ENCODE measurements around the gene ARL8B. TPM values are rescaled to one million over a fixed set of nuclear protein-coding genes. Genes with fewer than 3 reads are reported as not detected.

Gene ARL8B
- total RNA-seq, 3 donors from 2014 or later (not counting 1 experiment from before 2014, with no cell fraction given), result 43.3 to 52.7 (median 48.9) TPM

- H3K27me3 ChIP-seq (ENCODE audit: control insufficient read depth, insufficient read depth, low read length), result no peaks in the 10 kb centered on the region
- H3K4me3 ChIP-seq (ENCODE audit: low read length), result no peak overlapping the region
- Mint-ChIP-seq H3K9me3 (peaks cover 0 to 4% of the 10 kb centered on the region in 2 donors), H3K27me3 (ENCODE audit: low read depth in 2 of 2) (no peaks in the 10 kb centered on the region), H3K27ac (peak overlapping the region in 1 of 2 donors; percentile 3), H3K4me3 (no peak overlapping the region), H3K4me1 (peaks cover 75 to 90% of the 10 kb centered on the region in 2 donors), H3K36me3 (peaks cover 16% of the 10 kb centered on the region)
- no peak for DNase-seq
- ATAC-seq, result no peak
- H3K36me3 ChIP-seq (ENCODE audit: control insufficient read depth, insufficient read depth, low read length), result no peaks in the 10 kb centered on the region
- H3K9me3 ChIP-seq (ENCODE audit: control insufficient read depth, insufficient read depth, low read length), result no peaks in the 10 kb centered on the region
- no peak overlapping the region for H3K27ac ChIP-seq (ENCODE audit: low read length)
- intact Hi-C loops (cut with micrococcal nuclease), result no loop called here
- WGBS (ENCODE audit: insufficient coverage), result 90% methylated on average over 6 of the region's 7 CpGs
- no peak for TF ChIP-seq CTCF (IDR thresholded peaks at IDR 0.05)
- H3K4me1 ChIP-seq (ENCODE audit: control insufficient read depth, insufficient read depth, low read length), result no peaks in the 10 kb centered on the region
Measured at GRCh38 chr3:5149306-5149880, 27.3 kb downstream of the ARL8B start.

- ATAC-seq (no peak), DNase-seq (no peak)
- Mint-ChIP-seq H3K4me1 (peaks cover 78 to 90% of the 10 kb centered on the region in 2 donors), H3K36me3 (peaks cover 15% of the 10 kb centered on the region), H3K27ac (peak overlapping the region; percentile 44 to 74), H3K27me3 (ENCODE audit: low read depth in 2 of 2) (no peaks in the 10 kb centered on the region), H3K9me3 (peaks cover 0 to 4% of the 10 kb centered on the region in 2 donors), H3K4me3 (no peak overlapping the region)
- Histone ChIP-seq H3K27me3 (ENCODE audit: control insufficient read depth, insufficient read depth, low read length) (no peaks in the 10 kb centered on the region), H3K4me3 (ENCODE audit: low read length) (no peak overlapping the region), H3K4me1 (ENCODE audit: control insufficient read depth, insufficient read depth, low read length) (no peaks in the 10 kb centered on the region), H3K27ac (ENCODE audit: low read length) (no peak overlapping the region), H3K9me3 (ENCODE audit: control insufficient read depth, insufficient read depth, low read length) (no peaks in the 10 kb centered on the region), H3K36me3 (ENCODE audit: control insufficient read depth, insufficient read depth, low read length) (no peaks in the 10 kb centered on the region)
- intact Hi-C loops (cut with micrococcal nuclease), result no loop called here
- no peak for TF ChIP-seq CTCF (IDR thresholded peaks at IDR 0.05)
- WGBS (ENCODE audit: insufficient coverage), result 85% methylated on average over 6 of the region's 6 CpGs
Measured at GRCh38 chr3:5151586-5151985, 29.5 kb downstream of the ARL8B start.

GRCh38 chr3:5153074-5153473 lies 31.0 kb downstream of the ARL8B start:
- 88% methylated on average over 1 of the region's 4 CpGs for WGBS (ENCODE audit: insufficient coverage)
- no peaks in the 10 kb centered on the region for H3K36me3 ChIP-seq (ENCODE audit: control insufficient read depth, insufficient read depth, low read length)
- Mint-ChIP-seq H3K36me3 (no peaks in the 10 kb centered on the region), H3K4me1 (peaks cover 82 to 93% of the 10 kb centered on the region in 2 donors), H3K27ac (peak overlapping the region in 1 of 2 donors; percentile 37), H3K27me3 (ENCODE audit: low read depth in 2 of 2) (no peaks in the 10 kb centered on the region), H3K4me3 (no peak overlapping the region), H3K9me3 (no peaks in the 10 kb centered on the region)
- no peak for TF ChIP-seq CTCF (IDR thresholded peaks at IDR 0.05)
- intact Hi-C loops (cut with micrococcal nuclease), result no loop called here
- ATAC-seq, result no peak
- no peak overlapping the region for H3K4me3 ChIP-seq (ENCODE audit: low read length)
- H3K27me3 ChIP-seq (ENCODE audit: control insufficient read depth, insufficient read depth, low read length), result no peaks in the 10 kb centered on the region
- no peaks in the 10 kb centered on the region for H3K9me3 ChIP-seq (ENCODE audit: control insufficient read depth, insufficient read depth, low read length)
- H3K27ac ChIP-seq (ENCODE audit: low read length), result no peak overlapping the region
- no peak for DNase-seq
- H3K4me1 ChIP-seq (ENCODE audit: control insufficient read depth, insufficient read depth, low read length), result no peaks in the 10 kb centered on the region

GRCh38 chr3:5155241-5155640 lies 33.1 kb downstream of the ARL8B start:
- Mint-ChIP-seq H3K27me3 (ENCODE audit: low read depth in 2 of 2) (no peaks in the 10 kb centered on the region), H3K4me1 (peaks cover 68 to 81% of the 10 kb centered on the region in 2 donors), H3K4me3 (no peak overlapping the region), H3K36me3 (no peaks in the 10 kb centered on the region), H3K9me3 (no peaks in the 10 kb centered on the region), H3K27ac (peak overlapping the region in 1 of 2 donors; percentile 54)
- no peaks in the 10 kb centered on the region for H3K4me1 ChIP-seq (ENCODE audit: control insufficient read depth, insufficient read depth, low read length)
- H3K27ac ChIP-seq (ENCODE audit: low read length), result no peak overlapping the region
- DNase-seq, result no peak
- TF ChIP-seq CTCF (IDR thresholded peaks at IDR 0.05), result no peak
- no peak for ATAC-seq
- no peaks in the 10 kb centered on the region for H3K36me3 ChIP-seq (ENCODE audit: control insufficient read depth, insufficient read depth, low read length)
- no peaks in the 10 kb centered on the region for H3K27me3 ChIP-seq (ENCODE audit: control insufficient read depth, insufficient read depth, low read length)
- no peak overlapping the region for H3K4me3 ChIP-seq (ENCODE audit: low read length)
- intact Hi-C loops (cut with micrococcal nuclease), result no loop called here
- no peaks in the 10 kb centered on the region for H3K9me3 ChIP-seq (ENCODE audit: control insufficient read depth, insufficient read depth, low read length)

All from natural killer cell (primary cell).